GM20431 (cell line): ENCODE measurements around the gene ZGRF1.
"Not testable (repeated sequence)": the region's sequence is repeated elsewhere in the genome, so short reads cannot be mapped to it uniquely, and the experiment has no call there.

Experiments used
- in situ Hi-C: fragments of 300-500 bp; cut with MseI, MboI; formaldehyde crosslinking; loops from one replicate; pipeline ENCODE4 v1.15.0; 2020; ENCODE audit warnings: low sequenced_read_pairs; ENCODE audit not compliant: unreplicated experiment

ZGRF1 gene

DNA sequence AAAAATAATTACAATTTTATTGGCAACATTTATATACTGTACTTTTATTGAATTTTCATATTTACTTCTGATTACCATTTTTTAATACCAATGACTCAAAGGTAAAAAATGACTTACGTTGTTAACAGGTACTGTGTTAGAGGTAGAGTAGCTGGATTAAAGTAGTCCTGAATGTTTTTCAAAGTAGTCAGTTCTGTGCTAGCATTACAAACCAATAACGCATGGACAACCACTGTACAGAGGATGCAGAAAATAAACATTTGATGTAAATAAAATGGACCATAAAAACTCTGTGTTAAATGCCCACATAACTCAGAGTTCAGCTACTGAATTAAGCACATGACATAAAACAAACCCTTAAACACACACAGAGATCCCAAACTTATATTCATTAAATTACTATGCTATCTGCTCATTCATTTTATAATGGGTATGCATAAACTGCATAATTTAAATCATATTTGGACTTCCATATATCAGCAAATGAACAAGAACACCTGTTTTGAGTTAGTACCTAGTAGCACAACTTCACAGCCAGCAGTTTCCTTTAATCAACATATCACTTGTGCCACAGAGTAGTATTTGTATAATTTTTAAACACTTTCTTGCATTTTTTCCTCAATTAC is 74.3 kb downstream of the ZGRF1 start:
- in situ Hi-C loops = no loop called here

DNA sequence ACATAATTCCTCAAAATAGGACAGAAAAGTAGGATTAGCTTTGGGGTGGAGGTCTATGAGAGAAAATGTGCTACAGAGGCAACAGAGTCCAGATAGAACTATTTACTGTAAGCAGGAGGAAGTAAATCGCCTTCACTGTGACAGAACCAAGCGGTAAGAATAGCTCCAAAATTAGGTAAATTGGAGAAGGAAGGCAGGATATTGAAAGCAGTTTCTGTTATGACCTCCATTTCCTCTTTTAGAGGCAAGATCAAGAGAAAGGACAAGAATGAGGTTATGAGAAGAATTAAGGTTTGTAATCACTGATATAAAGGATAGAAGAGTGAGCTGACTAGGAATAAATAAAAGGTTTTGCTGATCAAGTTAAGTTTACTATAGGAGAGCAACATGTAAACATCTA is 76.6 kb downstream of the ZGRF1 start:
- in situ Hi-C loops = no loop called here

DNA sequence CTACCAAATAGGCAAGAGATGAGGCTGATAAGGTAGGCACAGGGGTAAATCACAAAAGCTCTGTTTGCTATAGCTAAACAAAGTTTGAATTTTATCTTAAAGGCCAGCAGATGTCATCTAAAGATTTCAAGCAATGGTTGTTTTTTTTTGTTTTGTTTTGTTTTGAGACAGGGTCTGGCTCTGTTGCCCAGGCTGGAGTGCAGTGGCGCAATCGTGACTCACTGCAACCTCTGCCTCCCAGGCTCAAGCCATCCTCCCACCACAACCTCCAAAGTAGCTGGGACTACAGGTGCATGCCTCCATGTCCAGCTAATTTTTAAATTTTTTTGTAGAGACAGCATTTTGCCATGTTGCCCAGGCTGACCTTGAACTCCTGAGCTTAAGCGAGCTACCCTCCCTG is 77.7 kb downstream of the ZGRF1 start:
- in situ Hi-C loops = no loop called here

DNA sequence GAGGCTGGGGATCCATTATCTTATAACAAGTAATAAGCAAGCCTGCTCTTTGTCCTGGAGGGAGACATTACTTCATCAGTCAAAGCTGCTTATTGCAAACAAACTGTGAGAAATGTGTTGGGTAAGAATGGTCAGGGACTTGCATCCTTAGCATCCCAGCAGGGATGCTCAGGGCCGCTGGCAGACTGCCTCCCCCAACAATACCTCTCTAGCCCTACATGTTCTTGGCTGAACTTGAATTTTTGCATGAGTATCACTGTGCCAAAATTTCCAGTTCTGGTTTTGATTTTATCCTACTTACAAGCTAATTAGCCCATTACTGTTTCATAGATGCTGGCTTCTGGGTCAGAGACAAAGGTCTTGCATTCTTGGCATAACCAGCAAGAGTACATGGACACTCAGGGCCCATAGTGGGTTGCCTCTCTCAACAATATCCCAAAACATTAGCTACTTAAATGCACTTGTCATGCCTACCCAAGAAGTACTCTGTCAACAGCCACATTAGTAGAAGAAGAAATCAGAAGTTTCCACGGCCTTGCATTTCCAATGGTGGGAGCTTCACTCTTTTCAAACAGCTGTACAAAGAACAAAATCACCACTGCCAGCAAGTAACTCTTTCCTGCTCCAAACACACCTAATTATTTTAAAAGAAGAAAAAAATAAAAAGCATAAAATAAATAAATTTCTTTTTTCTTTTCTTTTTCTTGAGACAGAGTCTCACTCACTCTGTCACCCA is 78.9 kb downstream of the ZGRF1 start:
- in situ Hi-C loops = no loop called here

DNA sequence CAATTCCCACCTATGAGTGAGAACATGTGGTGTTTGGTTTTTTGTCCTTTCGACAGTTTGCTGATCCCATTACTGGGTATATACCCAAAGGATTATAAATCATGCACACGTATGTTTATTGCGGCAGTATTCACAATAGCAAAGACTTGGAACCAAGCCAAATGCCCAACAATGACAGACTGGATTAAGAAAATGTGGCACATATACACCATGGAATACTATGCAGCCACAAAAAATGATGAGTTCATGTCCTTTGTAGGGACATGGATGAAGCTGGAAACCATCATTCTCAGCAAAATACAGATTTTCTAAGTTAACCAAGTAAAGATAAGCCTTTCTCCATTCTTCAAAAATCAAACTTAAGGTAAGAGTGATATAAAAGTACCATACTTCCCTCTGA is 82.4 kb downstream of the ZGRF1 start:
- in situ Hi-C loops = not testable (repeated sequence)

DNA sequence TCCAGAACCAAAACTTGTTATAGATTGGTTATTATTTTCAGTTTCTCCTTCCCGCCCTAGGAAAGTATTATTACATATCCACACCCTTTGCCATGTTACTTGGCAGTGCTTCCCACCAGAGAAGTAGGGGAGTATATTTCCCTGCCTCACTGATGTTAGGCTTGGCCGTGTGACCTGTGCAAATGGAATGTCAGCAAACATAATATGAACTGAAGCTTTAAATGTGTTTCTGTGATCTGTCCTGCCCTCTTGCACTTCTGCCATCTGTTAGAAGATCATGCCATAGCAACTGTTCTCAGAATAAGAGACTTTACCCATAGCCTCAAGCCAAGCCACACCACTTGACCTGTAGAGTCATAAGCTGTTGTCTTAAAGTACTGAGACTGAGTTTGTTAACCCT is 84.0 kb downstream of the ZGRF1 start:
- in situ Hi-C loops = no loop called here

DNA sequence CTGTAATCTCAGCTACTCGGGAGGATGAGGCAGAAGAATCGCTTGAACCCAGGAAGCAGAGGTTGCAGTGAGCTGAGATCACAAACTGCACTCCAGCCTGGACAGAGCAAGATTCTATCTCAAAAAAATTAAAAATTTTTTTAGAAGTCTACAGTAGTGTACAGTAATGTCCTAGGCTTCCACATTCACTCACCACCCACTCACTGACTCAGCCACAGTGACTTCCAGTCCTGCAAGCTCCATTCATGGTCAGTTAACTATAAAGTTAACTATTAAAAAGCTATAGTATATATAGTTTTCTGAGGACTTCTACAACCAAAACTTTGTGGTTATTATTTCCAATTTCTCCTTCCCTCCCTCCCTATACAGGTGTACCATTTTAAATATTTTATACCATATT is 86.0 kb downstream of the ZGRF1 start:
- in situ Hi-C loops = no loop called here

DNA sequence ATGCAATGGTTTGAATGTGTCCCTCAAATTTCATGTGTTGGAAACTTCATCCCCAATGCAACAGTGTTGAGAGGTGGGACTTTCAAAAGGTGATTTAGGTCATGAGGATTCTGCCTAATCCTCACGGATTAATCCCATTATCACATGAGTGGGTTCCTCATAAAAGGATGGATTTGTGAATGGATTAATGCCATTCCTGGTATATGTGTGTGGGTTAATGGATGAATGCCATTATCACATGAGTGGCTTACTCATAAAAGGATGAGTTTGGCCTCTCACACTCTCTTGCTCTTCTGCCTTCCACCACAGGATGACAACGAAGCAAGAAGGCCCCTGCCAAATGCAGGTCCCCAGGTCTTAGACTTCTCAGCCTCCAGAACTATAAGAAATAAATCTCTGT is 90.2 kb downstream of the ZGRF1 start:
- in situ Hi-C loops = no loop called here

DNA sequence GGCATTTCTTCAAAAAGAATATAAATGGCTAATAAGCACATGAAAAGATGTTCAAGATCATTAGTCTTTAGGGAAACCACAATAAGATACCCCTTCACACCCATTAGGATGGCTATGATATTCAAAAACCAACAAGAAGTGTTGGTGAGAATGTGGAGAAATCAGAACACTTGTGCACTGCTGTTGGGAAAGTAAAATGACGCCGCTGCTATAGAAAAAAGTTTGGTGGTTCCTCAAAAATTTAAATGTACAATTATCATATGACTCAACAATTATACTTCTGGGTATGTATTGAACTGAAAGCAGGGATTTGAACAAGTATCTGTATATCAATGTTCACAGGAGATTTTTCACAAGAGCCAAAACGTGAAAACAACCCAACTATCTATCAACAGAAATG is 91.4 kb downstream of the ZGRF1 start:
- in situ Hi-C loops = no loop called here

DNA sequence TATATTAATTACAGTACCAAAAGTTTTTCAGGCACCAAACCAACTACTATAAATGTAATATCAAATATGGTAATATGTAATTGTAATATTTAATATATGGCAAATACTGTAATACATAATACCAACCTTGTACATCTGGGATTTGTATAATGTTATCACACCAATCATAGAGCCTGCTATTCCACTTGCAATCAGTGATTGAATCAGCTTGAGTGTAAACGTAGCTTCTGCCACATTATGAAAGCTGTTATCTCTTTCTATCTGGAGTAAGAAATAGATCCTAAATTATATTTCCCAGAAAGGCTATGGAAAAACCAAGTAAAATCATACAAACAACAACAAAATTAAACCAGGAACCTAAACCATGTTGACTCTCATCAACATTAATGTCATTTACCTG is 96.0 kb downstream of the ZGRF1 start:
- in situ Hi-C loops = no loop called here

DNA sequence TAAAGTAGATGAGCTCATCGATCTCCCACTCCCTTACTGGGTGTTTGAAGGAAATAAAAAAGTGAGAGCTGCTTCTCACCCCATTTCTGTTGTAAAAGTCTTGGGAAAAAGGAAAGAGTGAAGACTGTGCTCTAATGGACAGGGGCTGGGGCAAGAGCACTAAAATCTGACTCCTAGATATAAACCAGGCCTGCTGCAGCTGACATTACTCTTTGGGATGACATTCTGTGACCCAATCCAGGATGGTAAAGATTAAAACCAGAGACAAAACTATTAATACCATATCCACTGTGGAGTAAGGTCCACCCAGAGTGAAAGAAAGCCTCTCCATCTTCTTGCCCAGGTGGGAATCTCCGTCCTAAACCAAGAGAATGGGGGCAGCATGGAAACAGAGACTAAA is 100.6 kb downstream of the ZGRF1 start:
- in situ Hi-C loops = no loop called here

DNA sequence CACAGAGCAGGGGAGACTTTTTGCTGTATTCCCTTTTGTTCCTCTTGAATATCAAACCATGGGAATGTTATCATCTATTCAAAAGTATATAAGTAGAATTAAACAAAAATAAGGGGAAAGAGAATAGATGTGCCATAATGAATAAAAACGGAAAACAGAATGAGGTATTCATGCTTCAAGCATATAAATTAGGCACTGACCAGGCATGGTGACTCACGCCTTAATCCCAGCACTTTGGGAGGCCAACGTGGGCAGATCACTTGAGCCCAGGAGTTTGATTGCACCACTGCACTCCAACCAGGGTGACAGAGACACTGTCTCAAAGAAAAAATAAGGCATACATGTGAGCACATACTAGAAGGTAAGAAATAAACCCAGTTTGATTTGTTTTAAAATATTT is 104.4 kb downstream of the ZGRF1 start:
- in situ Hi-C loops = no loop called here

DNA sequence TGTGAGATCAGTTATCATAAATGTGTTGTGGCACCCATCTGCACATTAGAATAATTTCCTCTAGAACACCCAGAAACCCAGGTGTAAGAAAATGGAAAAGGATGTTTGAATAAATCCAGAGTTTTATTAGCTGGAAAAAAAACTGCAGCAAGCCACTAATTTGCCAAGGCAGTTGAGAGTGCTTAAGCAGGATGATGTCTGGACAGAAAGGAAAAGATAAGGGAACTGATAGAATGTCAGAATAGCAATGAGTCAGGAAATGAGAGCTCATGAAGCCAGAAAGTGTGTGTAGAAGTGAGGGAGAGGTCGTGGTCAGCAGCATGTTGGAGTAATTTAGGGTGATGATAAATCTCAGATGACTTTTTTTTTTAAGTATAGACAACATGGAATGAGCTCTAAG is 105.6 kb downstream of the ZGRF1 start:
- in situ Hi-C loops = no loop called here

DNA sequence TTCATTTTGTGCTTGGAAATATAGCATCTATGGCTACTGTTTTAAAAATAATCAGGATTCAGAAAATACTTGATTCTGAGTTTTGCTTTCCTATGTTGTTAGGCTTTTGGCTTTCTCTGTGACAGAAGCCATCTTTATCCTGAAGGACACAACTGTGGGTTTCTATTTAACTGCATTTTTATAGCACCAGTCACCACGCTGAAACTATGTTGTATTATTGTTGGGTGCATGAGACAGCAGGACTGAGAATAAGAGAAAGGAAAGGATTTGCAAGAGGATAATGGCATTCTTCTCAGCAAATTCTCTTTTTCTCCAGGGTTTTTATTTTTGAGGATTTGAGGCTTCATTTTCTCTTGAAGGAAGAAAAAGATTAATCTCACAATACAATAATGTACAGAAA is 110.6 kb downstream of the ZGRF1 start:
- in situ Hi-C loops = loop anchor here (10.0 kb wide), 1 partner anchor 201 kb away; no protein-coding TSS in a partner anchor

DNA sequence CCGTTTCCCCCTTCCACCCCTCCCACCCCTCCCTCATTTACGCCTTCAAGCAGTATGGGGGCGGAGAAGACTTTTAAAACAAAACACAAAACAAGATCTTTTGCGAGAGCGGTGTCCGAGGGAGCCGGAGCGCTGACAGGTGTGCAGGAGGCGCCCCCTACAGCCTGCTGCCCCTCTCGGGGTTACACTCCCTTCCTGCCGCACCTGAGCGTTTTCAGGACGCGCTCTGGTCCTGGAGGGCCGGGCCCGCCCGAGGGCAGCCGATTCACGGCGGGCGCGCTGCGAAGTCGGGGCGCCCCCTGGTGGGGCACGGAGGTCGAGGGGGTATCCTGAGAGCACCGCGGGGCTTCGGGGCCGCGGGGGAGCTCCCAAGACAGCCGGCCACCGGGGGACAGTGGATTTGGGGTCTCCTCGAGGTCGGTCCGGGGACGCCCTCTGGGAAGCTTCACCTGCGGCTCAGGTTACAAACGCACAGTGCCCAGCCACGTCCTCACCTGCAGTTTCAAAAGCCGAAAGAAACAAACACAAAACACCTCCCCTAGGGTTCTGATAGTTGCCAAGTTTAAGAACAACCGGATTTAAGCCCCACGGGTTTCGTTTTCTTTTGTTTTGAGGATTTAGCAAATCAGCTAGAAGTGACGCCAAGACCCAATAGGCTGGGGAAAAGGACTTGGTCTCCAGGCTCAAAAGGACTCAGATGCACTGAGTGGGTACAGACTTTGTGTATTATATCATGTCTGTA is 112.8 kb downstream of the ZGRF1 start:
- in situ Hi-C loops = loop anchor here (10.0 to 25.0 kb wide), 2 partner anchors 199 to 412 kb away; no protein-coding TSS in a partner anchor

DNA sequence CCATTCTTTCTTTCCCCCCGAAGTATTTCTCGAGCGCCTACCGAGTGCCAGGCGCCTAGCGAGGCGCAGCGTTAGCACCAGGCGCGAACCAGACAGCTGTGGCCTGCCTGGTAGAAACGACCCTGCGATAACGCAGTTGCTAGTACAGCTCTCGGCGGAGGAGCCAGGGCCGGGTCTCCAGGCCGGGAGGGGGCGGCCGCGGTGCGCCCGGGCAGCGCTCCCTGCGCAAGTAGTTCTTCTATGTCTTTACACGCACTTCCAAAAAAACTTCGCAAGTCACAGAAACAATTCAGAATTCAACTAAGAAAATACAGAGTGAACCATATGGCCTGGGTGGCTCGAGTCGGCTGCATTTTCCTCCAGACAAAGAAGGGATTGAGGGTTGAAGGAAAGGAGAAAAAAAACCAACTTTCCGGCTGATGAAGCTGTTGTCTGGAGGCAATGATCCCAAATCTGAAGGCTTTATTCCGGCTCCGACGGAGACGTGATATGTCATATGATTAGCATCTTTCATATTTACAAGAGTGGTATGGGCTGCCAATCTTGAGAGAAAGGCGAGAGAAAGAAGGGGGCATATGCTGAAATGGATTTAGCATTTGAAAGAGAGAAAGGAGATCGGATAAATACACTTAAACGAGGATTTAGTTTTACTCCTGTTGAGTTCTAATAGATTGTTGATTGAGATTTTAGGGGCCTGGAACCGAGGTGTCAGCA is 113.5 kb downstream of the ZGRF1 start:
- in situ Hi-C loops = loop anchor here (10.0 to 25.0 kb wide), 2 partner anchors 198 to 411 kb away; no protein-coding TSS in a partner anchor

DNA sequence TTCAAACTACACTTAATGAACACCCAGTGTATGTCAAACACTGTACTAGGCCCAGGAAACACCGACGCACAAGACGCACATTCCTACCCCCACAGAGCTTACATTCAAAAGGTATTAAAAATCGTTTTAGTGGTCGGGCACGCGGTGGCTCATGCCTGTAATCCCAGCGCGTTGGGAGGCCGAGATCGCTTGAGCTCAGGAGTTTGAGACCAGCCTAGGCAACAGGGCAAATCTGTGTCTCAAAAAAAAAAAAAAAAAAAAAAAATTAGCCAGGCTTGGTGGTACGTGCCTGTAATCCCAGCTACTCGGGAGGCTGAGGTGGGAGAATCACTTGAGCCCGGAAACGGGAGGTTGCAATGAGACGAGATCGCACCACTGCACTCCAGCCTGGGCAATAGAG is 114.3 kb downstream of the ZGRF1 start:
- in situ Hi-C loops = loop anchor here (10.0 to 25.0 kb wide), 2 partner anchors 198 to 410 kb away; no protein-coding TSS in a partner anchor

DNA sequence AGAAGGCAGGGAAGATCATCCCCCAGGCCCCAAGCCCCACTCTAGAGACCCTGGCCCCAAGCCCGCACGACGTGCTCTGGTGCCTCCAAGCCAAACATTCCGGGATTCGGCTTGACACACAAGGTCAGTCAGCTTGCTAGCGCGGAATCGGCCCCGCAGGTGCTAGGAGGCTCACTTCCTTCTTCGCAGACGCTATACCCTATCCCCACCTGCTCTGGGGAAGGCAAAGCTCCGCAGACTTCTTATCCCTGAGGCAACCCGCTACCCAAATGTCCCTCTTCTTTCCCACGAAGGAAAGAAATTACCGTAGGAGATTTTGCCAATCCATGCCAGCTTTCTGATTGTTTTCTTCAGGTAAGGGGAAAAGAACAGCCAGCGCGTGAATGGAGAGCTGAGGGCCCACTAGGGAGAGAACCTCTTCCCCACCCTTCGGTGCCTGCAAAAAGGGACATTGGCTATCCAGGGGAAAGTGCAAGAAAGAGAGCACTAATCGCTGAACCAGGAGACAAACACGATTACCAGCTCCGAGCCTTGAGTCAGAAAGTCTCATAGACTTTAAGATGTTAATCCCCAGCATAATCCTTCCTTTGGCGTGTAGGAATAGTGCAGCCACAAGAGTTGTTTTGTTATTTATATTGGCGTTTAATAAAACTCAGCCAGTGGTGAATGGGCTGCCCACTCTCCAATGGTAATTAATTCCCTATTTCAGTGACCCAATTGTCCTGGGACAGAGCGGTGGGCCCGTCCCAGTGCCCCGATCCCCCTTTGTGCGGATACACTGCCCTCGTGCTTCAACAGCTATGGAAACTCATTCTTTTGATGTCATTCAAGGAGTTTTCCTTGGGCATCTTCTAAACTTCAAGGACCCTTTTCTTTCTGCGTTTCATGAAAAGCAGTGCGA is 115.3 kb downstream of the ZGRF1 start:
- in situ Hi-C loops = loop anchor here (10.0 to 25.0 kb wide), 2 partner anchors 197 to 409 kb away; no protein-coding TSS in a partner anchor

DNA sequence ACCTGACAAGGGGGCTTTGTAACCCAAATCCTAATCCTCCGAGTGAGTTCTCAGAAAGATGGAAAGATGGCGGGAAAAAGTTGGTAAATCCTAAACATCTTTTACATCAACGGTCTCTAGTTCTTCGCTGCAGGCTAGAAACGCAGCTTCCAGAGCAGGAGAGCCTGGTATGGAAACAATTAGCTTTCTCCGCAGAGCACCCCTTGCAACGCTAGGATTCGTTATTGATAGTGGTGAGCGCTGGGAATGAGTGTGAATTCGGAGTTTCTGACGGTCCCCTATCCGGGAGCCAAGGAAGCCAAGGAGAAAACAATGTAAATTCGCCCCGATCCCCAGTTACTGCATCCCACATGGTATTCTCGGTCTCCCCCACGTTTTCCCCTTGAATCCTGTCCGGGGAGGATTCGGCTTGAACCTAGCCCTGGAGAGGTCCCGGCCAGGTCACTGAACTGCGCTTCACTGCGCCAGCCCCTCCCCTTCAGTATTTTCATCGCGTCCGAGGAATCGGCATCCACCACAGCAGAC is 116.0 kb downstream of the ZGRF1 start:
- in situ Hi-C loops = loop anchor here (10.0 to 25.0 kb wide), 2 partner anchors 196 to 408 kb away; no protein-coding TSS in a partner anchor
